H1 (cell line): ENCODE data around the gene SPSB1. TPM values are rescaled to one million over a fixed set of nuclear protein-coding genes. Genes with fewer than 3 reads are reported as not detected.

Source experiments
- CTCF ChIA-PET: fragments of 300-600 bp; sonication (Branson Sonifier 250); formaldehyde crosslinking; loops from one replicate; lab custom pipeline; 2021; ENCODE audit not compliant: partially characterized antibody; lab: Charles Lee
- POLR2A ChIA-PET: fragments of 300-600 bp; sonication (Branson Sonifier 250); formaldehyde crosslinking; loops from one replicate; lab custom pipeline; 2021; ENCODE audit warnings: inconsistent platforms; ENCODE audit not compliant: partially characterized antibody; lab: Charles Lee
- DNase-seq, 2 experiments: peaks; one replicate each; pipeline versions ENCODE4 v3.0.0 to v3.0.0-alpha.2; 2010 to 2022; ENCODE audit warnings: low spot score in 2 of 2, low read depth in 1 of 2, mixed read lengths in 1 of 2
- FAIRE-seq: peaks from 2 replicates; lab custom pipeline; 2011; peaks lifted over from hg19 to GRCh38; lab: Jason Lieb, UNC
- H2AFZ ChIP-seq: 2 replicates; pipeline ENCODE4 v1.8.1; 2012; ENCODE audit warnings: low read length, inconsistent platforms
- H2AK5ac ChIP-seq: 2 replicates; pipeline ENCODE4 v1.6.1; 2013; ENCODE audit warnings: low read depth, low read length
- H2BK120ac ChIP-seq: replicated peaks from 2 replicates; pipeline ENCODE3; 2013; ENCODE audit warnings: low read depth, low read length, inconsistent platforms
- H2BK12ac ChIP-seq: 2 replicates; pipeline ENCODE4 v1.6.1; 2013; ENCODE audit warnings: low read depth, low read length
- H2BK15ac ChIP-seq: 2 replicates; pipeline ENCODE4 v1.6.1; 2013; ENCODE audit warnings: low read length
- H2BK20ac ChIP-seq: 2 replicates; pipeline ENCODE4 v1.6.1; 2013; ENCODE audit warnings: low read length
- H2BK5ac ChIP-seq: 2 replicates; pipeline ENCODE4 v1.6.1; 2013; ENCODE audit warnings: low read depth, low read length
- H3K14ac ChIP-seq: 2 replicates; pipeline ENCODE4 v1.6.1; 2013; ENCODE audit warnings: inconsistent platforms; ENCODE audit not compliant: insufficient read length
- H3K18ac ChIP-seq: 2 replicates; pipeline ENCODE4 v1.6.1; 2013; ENCODE audit warnings: low read length; ENCODE audit errors: extremely low read depth
- H3K23ac ChIP-seq: 2 replicates; pipeline ENCODE4 v1.6.1; 2013; ENCODE audit warnings: inconsistent platforms; ENCODE audit not compliant: insufficient read length
- H3K23me2 ChIP-seq: 2 replicates; pipeline ENCODE4 v1.6.1; 2013; ENCODE audit warnings: low read depth, low read length
- H3K27ac ChIP-seq: 2 replicates; pipeline ENCODE4 v1.6.1; 2011; ENCODE audit warnings: low read depth, low read length, inconsistent platforms
- H3K27me3 ChIP-seq, 4 experiments: replicated peaks in 1 of 4; 1 replicate in 1 of 4; 2 replicates in 3 of 4; pipeline versions ENCODE4 v1.6.1 to v1.8.1; 2011 to 2013; ENCODE audit warnings: low read length in 3 of 4, mild to moderate bottlenecking in 3 of 4, inconsistent platforms in 2 of 4, mixed read lengths in 2 of 4, moderate library complexity in 1 of 4; ENCODE audit not compliant: control insufficient read depth in 3 of 4, insufficient read depth in 3 of 4; ENCODE audit errors: extremely low read depth in 1 of 4
- H3K36me3 ChIP-seq, 4 experiments: 2 replicates each; pipeline versions ENCODE4 v1.6.1 to v1.8.1; 2011 to 2013; ENCODE audit warnings: mild to moderate bottlenecking in 4 of 4, low read length in 3 of 4, moderate library complexity in 2 of 4, control low read depth in 1 of 4, inconsistent platforms in 1 of 4; ENCODE audit not compliant: insufficient read depth in 4 of 4, control insufficient read depth in 2 of 4
- H3K4ac ChIP-seq: replicated peaks from 2 replicates; pipeline ENCODE3; 2013; ENCODE audit warnings: low read length, low read depth, mixed read lengths, inconsistent platforms; ENCODE audit not compliant: insufficient read length
- H3K4me1 ChIP-seq, 4 experiments: replicated peaks in 1 of 4; 1 replicate in 1 of 4; 2 replicates in 3 of 4; pipeline versions ENCODE4 v1.6.1 to v1.8.1; 2011 to 2013; ENCODE audit warnings: low read length in 3 of 4, inconsistent platforms in 2 of 4, mixed read lengths in 1 of 4; ENCODE audit not compliant: insufficient read depth in 4 of 4, control insufficient read depth in 3 of 4
- H3K4me2 ChIP-seq, 2 experiments: 2 replicates each; pipeline versions ENCODE4 v1.6.1 to v1.8.1; 2011 to 2013; ENCODE audit warnings: low read depth in 2 of 2, low read length in 2 of 2, control low read depth in 1 of 2, inconsistent platforms in 1 of 2, mild to moderate bottlenecking in 1 of 2; ENCODE audit not compliant: insufficient read depth in 1 of 2
- H3K4me3 ChIP-seq, 4 experiments: fragments of 200-600, 300-600 bp in 1 of 4; sonication (generic), shearing (Covaris generic), sonication (Bioruptor Twin) in 1 of 4; 2 replicates each; pipeline versions ENCODE4 v1.5.1 to v1.8.1; 2011 to 2016; ENCODE audit warnings: low read length in 4 of 4, low read depth in 3 of 4, control low read depth in 2 of 4, inconsistent platforms in 2 of 4, mild to moderate bottlenecking in 2 of 4, mixed read lengths in 1 of 4, moderate library complexity in 1 of 4; ENCODE audit not compliant: insufficient read depth in 2 of 4; ENCODE audit errors: extremely low read depth in 1 of 4
- H3K56ac ChIP-seq: replicated peaks from 2 replicates; pipeline ENCODE3; 2013; ENCODE audit warnings: low read depth, mild to moderate bottlenecking, mixed read lengths, low read length, inconsistent platforms; ENCODE audit not compliant: insufficient read length
- H3K79me1 ChIP-seq: 2 replicates; pipeline ENCODE4 v1.6.1; 2013; ENCODE audit warnings: low read depth, low read length, control low read depth
- H3K79me2 ChIP-seq, 2 experiments: 2 replicates each; pipeline versions ENCODE4 v1.6.1 to v1.8.1; 2012 to 2013; ENCODE audit warnings: low read length in 2 of 2, mild to moderate bottlenecking in 2 of 2, inconsistent platforms in 1 of 2; ENCODE audit not compliant: insufficient read depth in 2 of 2, control insufficient read depth in 1 of 2
- H3K9ac ChIP-seq, 4 experiments: replicated peaks in 1 of 4; 1 replicate in 1 of 4; 2 replicates in 3 of 4; pipeline versions ENCODE4 v1.6.1 to v1.8.1; 2011 to 2013; ENCODE audit warnings: low read depth in 3 of 4, low read length in 3 of 4, control low read depth in 2 of 4, mild to moderate bottlenecking in 2 of 4, moderate library complexity in 2 of 4, inconsistent platforms in 1 of 4; ENCODE audit errors: extremely low read depth in 1 of 4
- H3K9me3 ChIP-seq, 2 experiments: 2 replicates each; pipeline versions ENCODE4 v1.6.1 to v1.8.1; 2012 to 2013; ENCODE audit warnings: mild to moderate bottlenecking in 2 of 2, moderate library complexity in 2 of 2, control low read depth in 1 of 2, inconsistent platforms in 1 of 2, low read depth in 1 of 2, low read length in 1 of 2, mixed read lengths in 1 of 2; ENCODE audit not compliant: insufficient read depth in 2 of 2
- H4K20me1 ChIP-seq, 2 experiments: replicated peaks in 1 of 2; 2 replicates each; pipeline versions ENCODE3 to v1.8.1; 2011 to 2013; ENCODE audit warnings: inconsistent platforms in 2 of 2, low read length in 2 of 2, mild to moderate bottlenecking in 1 of 2; ENCODE audit not compliant: insufficient read depth in 2 of 2, control insufficient read depth in 1 of 2
- H4K5ac ChIP-seq: 2 replicates; pipeline ENCODE4 v1.6.1; 2013; ENCODE audit warnings: low read length, low read depth, mixed read lengths, inconsistent platforms; ENCODE audit not compliant: insufficient read length
- H4K8ac ChIP-seq: 2 replicates; pipeline ENCODE4 v1.8.0; 2013; ENCODE audit warnings: mild to moderate bottlenecking, moderate library complexity, low read length, inconsistent platforms; ENCODE audit not compliant: insufficient read depth; ENCODE audit errors: extremely low read depth
- H4K91ac ChIP-seq: replicated peaks from 2 replicates; pipeline ENCODE3; 2013; ENCODE audit warnings: low read length, mixed read lengths, inconsistent platforms; ENCODE audit not compliant: insufficient read length
- CBX8 ChIP-seq: fragments of 300-800, 300-1000 bp; sonication (generic); IDR thresholded peaks from 2 replicates; pipeline ENCODE4 v1.7.1; 2016; ENCODE audit warnings: low read depth, low read length, borderline replicate concordance
- CHD1 ChIP-seq: IDR thresholded peaks from 2 replicates; pipeline ENCODE4 v1.6.1; 2012; ENCODE audit warnings: low read depth, low read length, improper control_type of control experiment
- CTBP2 ChIP-seq: IDR thresholded peaks from 2 replicates; pipeline ENCODE4 v1.7.0; 2011; ENCODE audit warnings: borderline replicate concordance, mild to moderate bottlenecking, moderate library complexity, mixed read lengths, low read length; ENCODE audit not compliant: insufficient read depth, insufficient read length
- NRF1 ChIP-seq: IDR thresholded peaks from 2 replicates; pipeline ENCODE4 v1.6.1; 2011; ENCODE audit warnings: mild to moderate bottlenecking, low read depth, low read length, improper control_type of control experiment
- RXRA ChIP-seq: IDR thresholded peaks from 2 replicates; pipeline ENCODE4 v1.6.1; 2011; ENCODE audit warnings: low read depth, mild to moderate bottlenecking, low read length, moderate library complexity; ENCODE audit not compliant: insufficient read depth
- SUZ12 ChIP-seq: fragments of 200-600 bp; sonication (generic); IDR thresholded peaks from 2 replicates; pipeline ENCODE4 v1.6.1; 2012; ENCODE audit warnings: mild to moderate bottlenecking, inconsistent platforms, low read length, moderate library complexity, mixed read lengths
- TAF1 ChIP-seq: IDR thresholded peaks from 2 replicates; pipeline ENCODE4 v1.6.1; 2011; ENCODE audit warnings: mild to moderate bottlenecking, low read depth, low read length
- TBP ChIP-seq: IDR thresholded peaks from 2 replicates; pipeline ENCODE4 v1.6.1; 2011; ENCODE audit warnings: low read depth, low read length, improper control_type of control experiment
- WGBS, 2 experiments: shearing (Covaris generic) in 1 of 2; methylation state at CpG; one replicate each; pipeline versions ENCODE4 v1.1.6 to v1.1.7; 2013 to 2015; ENCODE audit warnings: low lambda C conversion rate in 2 of 2, mixed read lengths in 2 of 2, inconsistent platforms in 1 of 2, low coverage in 1 of 2, missing lambda C conversion rate in 1 of 2; ENCODE audit not compliant: insufficient replicate concordance in 2 of 2, insufficient coverage in 1 of 2, insufficient read length in 1 of 2; ENCODE audit errors: extremely low coverage in 1 of 2, missing lambda C conversion rate in 1 of 2; 5-methylcytosine and 5-hydroxymethylcytosine counted together
- polyA plus RNA-seq, 7 experiments: library from polyadenylated mRNA; depleted of rRNA in 3 of 7; stranded (reverse) in 5 of 7; unstranded in 2 of 7; fragments of >200 nt in 5 of 7; fragments of 200-250 nt in 2 of 7; gene quantifications; 1 replicate in 5 of 7; 2 replicates in 1 of 7; 4 replicates in 1 of 7; pipeline versions ENCODE4 v1.2.1 to v1.2.3, GENCODE V29; 2011 to 2013; ENCODE audit warnings: missing spikeins in 2 of 7, mixed read lengths in 2 of 7
- total RNA-seq: library from RNA; stranded (reverse); fragmentation: NEBNext Ultra II Directional; extraction: Animal tissue kit (Norgen Biotek cat#: 25700); gene quantifications from 2 replicates; pipeline ENCODE4 v1.2.1, GENCODE V29; 2021

Gene SPSB1
- total and polyA plus RNA-seq, 2 of the 8 experiments (the other 6 are each of a cell fraction or from before 2014, with no cell fraction given), result 5.3 to 6.4 TPM

GRCh38 chr1:9362488-9362887 is 69.8 kb downstream of the SPSB1 start:
- Histone ChIP-seq H3K23me2 (no peaks in the 10 kb centered on the region), H3K14ac (no peak overlapping the region), H2BK20ac (no peak overlapping the region), H3K9me3 (no peaks in the 10 kb centered on the region), H4K91ac (no peak overlapping the region), H2BK12ac (no peak overlapping the region), H3K4me1 (no peaks in the 10 kb centered on the region; a peak in 1 of 7 replicates), H3K27me3 (no peaks in the 10 kb centered on the region), H3K56ac (no peak overlapping the region), H4K20me1 (peaks cover 2 to 4% of the 10 kb centered on the region in 2 experiments), H4K5ac (no peak overlapping the region), H3K23ac (no peak overlapping the region), H3K9ac (no peak overlapping the region), H3K4ac (no peak overlapping the region), H3K4me3 (no peak overlapping the region), H3K36me3 (no peaks in the 10 kb centered on the region), H2BK5ac (peak overlapping the region; percentile 39; the same call in 1 of the 2 replicates), H2AFZ (no peak overlapping the region), H2BK120ac (peak overlapping the region; percentile 63), H3K27ac (no peak overlapping the region), H3K18ac (no peak overlapping the region), H3K4me2 (no peak overlapping the region), H4K8ac (no peak overlapping the region; the same call in 1 of the 2 replicates), H3K79me1 (peaks cover 2% of the 10 kb centered on the region), H2AK5ac (no peak overlapping the region), H2BK15ac (no peak overlapping the region), H3K79me2 (no peaks in the 10 kb centered on the region)
- FAIRE-seq (no peak), DNase-seq (no peak)
- WGBS, 2 experiments, result 93% methylated on average over 12 of the region's 12 CpGs; no CpG with 5 or more reads in 1 of the 2 experiments
- no peak for TF ChIP-seq CHD1
- TF ChIP-seq RXRA, result no peak
- TF ChIP-seq TBP, result no peak
- no peak for TF ChIP-seq NRF1
- TF ChIP-seq TAF1, result no peak
- TF ChIP-seq CTBP2, result no peak
- TF ChIP-seq CBX8, result no peak
- no peak for TF ChIP-seq SUZ12
- CTCF ChIA-PET, result interaction anchor here (0.8 to 2.2 kb wide), 5 partner anchors 9 to 134 kb away, joined by 3 to 7 read pairs (median 3); no protein-coding TSS in a partner anchor
- POLR2A ChIA-PET, result interaction anchor here (1.1 kb wide), 1 partner anchor 71 kb away, joined by 3 read pairs; no protein-coding TSS in a partner anchor
